GM10266 (cell line): Measurements from ENCODE around the gene KLK14.

Experiments used
- DNase-seq: peaks from one replicate; pipeline ENCODE4 v3.0.0; 2012; ENCODE audit errors: extremely low spot score
- TF ChIP-seq, protein P1 (sequence below): IDR thresholded peaks from 2 replicates; pipeline ENCODE4 v1.5.1; 2012; ENCODE audit warnings: mild to moderate bottlenecking, low read depth; ENCODE audit not compliant: control insufficient read depth, insufficient read depth; ENCODE audit errors: missing control alignments

Gene KLK14

DNA sequence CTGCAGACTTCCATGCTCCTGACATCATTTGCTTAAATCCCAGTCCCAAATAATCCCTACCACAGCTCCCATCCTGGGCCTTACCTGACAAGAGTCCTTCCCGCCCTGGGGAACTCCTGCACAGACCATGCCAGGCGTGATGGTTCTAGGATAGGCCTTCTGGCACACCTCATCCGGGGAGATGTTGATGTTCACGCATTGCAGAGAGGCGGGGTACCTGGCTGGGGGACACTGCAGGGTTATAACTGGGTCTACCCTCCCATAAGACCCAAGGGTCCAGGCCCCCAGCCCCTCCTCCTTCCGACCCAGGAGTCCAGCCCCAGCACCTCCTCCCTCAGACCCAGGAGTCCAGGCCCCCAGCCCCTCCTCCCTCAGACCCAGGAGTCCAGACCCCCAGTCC is 4.0 kb downstream of the KLK14 start:
- TF ChIP-seq, protein P1, sequence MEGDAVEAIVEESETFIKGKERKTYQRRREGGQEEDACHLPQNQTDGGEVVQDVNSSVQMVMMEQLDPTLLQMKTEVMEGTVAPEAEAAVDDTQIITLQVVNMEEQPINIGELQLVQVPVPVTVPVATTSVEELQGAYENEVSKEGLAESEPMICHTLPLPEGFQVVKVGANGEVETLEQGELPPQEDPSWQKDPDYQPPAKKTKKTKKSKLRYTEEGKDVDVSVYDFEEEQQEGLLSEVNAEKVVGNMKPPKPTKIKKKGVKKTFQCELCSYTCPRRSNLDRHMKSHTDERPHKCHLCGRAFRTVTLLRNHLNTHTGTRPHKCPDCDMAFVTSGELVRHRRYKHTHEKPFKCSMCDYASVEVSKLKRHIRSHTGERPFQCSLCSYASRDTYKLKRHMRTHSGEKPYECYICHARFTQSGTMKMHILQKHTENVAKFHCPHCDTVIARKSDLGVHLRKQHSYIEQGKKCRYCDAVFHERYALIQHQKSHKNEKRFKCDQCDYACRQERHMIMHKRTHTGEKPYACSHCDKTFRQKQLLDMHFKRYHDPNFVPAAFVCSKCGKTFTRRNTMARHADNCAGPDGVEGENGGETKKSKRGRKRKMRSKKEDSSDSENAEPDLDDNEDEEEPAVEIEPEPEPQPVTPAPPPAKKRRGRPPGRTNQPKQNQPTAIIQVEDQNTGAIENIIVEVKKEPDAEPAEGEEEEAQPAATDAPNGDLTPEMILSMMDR, result no peak
- DNase-seq, result no peak

DNA sequence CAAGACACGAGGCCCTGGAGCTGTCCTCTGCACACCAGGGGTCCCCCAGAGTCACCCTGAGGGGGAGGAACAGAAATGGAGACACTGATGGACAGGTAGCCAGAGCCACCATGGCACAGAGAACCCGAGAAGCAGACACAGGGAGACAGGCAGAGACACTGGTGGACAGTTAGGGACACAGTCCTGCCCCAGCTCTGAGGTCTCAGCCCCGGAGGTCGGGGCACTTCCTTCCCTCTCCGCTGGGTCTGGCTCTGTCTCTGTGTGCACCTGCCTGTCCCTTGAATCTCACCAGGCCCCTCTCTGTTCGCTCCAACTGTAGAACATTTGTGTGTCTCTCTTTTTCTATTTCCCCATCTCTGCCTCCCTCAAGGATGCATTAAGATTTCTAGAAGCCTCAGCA is 4.6 kb downstream of the KLK14 start:
- no peak for DNase-seq
- TF ChIP-seq, protein P1, result no peak

DNA sequence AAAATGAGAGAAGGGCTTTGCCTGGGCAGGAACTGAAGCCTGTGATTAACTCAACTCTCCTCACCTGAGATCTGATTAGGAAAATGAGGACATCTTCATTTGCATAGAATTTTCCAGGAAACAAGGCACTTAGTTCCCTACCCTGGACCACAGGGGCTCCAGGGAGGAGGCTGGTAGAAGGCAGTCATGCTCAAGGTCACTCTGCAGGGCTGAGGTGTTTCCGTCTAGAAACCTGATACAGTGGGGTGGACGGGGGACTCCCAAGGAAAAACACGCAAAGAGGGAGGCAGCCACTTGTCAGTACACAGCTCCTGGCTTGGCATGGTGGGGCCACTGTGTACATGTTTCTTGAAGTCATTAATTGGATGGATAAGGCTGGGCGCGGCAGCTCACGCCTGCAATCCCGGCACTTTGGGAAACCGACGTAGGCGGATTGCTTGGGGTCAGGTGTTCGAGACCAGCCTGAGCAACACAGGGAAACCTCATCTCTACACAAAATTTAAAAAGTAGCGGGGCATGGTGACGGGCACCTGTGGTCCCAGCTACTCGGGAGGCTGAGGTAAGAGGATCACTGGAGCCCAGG is 6.0 kb downstream of the KLK14 start:
- DNase-seq, result no peak
- TF ChIP-seq, protein P1, result no peak

DNA sequence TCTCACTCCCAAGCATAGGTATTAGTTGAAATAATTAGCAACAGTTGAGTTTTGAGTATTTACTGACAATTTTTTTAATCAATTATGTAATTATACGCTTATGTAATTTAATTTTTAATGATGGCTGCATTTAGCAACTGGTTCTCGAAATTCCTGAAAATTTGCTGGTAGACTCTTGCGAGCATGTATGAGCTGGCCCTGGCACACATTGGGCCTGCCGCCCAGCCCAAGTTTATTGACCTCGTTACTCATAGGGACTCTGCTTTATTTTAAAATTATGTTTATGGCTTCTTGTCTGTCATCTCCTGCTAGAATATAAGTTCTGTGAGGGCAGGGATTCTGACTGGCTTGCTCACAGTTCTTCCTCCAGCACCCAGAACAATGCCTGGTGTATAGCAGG is 6.7 kb downstream of the KLK14 start:
- TF ChIP-seq, protein P1, result no peak
- DNase-seq, result no peak

DNA sequence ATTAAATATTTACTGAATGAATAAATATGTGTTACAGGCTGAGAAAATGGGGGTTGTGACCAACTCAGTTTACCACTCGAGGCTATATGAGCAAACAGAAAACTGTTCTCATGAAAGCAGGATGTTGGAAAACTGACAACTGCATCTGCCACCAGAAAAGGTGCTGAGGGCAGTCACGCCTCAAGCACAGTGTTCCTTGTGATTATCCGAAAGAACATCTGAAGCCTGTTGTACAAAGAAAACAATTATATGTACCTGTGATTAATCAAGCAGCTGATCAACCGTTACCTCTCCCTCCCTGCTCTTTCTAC is 11.6 kb downstream of the KLK14 start:
- no peak for DNase-seq
- TF ChIP-seq, protein P1, result no peak

DNA sequence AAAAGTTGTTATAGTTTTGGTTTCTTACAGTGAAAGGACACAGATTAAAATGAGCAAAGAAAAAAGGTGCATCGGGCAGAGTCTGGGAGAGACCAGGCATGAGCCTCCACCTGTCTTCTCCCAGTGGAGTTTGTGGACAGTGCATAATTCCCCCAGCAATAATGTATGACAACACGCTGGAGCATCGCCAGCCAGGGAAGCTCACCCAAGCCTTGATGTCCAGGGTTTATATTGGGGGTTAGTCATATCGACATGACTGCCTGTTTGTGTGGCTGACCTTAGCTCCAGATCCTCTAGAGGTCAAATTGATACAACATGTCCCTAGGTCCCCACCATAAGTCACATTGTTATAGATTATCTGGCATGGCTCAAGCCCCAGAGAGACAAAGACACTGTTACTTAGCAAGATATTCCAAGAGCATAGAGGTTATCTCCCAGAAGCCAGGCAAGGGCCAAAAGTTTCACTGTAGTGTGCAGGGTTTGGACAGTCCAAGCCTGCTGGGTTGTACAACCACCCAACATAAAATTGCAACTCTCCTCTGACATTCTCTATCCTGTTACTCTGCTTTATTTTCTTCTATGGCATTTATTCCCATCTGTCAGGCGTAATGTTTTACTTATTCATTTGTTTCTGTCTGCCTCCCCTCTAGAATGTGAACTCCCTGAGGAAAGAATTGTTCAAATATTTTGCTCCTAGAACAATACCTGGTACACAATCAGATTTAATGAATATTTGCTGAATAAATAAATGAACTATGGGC is 12.2 kb downstream of the KLK14 start:
- TF ChIP-seq, protein P1, result no peak

DNA sequence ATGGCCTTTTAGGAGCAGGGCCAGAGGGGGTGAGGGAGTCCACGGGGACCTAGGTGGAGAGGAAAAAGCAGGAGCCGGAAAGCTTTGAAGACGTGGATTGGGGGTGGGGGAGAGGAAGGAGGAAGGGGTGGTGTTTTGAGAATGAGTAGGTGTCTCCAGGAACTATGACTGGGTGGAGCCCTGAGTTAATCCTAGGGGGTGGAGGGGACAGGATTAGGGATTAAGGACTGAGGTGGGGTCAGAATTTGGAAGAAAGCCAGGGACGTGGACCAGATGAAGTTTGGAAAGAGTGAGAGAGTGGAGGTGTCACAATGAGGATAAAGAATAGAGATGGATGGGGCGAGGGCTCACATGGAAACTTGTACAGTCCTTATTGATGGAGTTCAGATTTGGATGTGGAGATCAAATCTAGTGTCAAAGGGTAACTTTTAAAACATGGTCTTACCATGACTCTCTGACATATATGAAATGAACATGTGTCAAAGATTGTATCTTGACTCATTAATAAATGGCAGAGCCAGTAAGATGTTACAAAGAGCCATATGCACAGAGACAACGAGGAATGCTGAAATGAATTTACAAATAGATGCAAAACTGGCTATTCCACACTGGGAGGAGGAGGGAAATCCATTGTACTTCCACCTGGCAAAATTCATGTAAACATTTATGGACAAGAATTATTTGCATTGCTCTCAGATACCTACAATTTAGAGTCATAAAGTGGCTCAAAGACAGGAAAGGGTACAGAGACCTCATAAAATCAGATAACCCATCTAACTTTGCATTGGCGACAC is 16.1 kb downstream of the KLK14 start:
- TF ChIP-seq, protein P1, result no peak
- no peak for DNase-seq

More for the DNA sequence above, 12.2 kb downstream of the KLK14 start:
- DNase-seq, result no peak
